Activated T-cell treated with anti-CD3 and anti-CD28 coated beads, Interleukin-2, amount 50 U/mL, for 4 hours (primary cell): ENCODE measurements around the gene ADAM23. TPM values are rescaled to one million over a fixed set of nuclear protein-coding genes. Genes with fewer than 3 reads are reported as not detected.

Source experiments
- ATAC-seq, 2 donors: fragments of 200-7000 bp; cut with Tn5 transposase; one replicate each; pipeline ENCODE4 v1.10.0; 2021
- DNase-seq: peaks from one replicate; pipeline ENCODE4 v3.0.0-alpha.2; 2020
- H3K27me3 Mint-ChIP-seq: one replicate; pipeline ENCODE4 v1.8.0; 2021; ENCODE audit warnings: low read depth, mixed read lengths
- H3K36me3 Mint-ChIP-seq: one replicate; pipeline ENCODE4 v1.8.0; 2022; ENCODE audit warnings: mixed read lengths; ENCODE audit not compliant: insufficient read depth
- H3K4me1 Mint-ChIP-seq: one replicate; pipeline ENCODE4 v1.8.0; 2021; ENCODE audit warnings: low read depth, mixed read lengths
- H3K4me3 Mint-ChIP-seq: one replicate; pipeline ENCODE4 v1.8.0; 2021; ENCODE audit warnings: mild to moderate bottlenecking, moderate library complexity, mixed read lengths
- H3K9me3 Mint-ChIP-seq: one replicate; pipeline ENCODE4 v1.8.0; 2021; ENCODE audit warnings: mixed read lengths
- total RNA-seq, 3 donors: library from RNA; stranded (reverse); gene quantifications; one replicate each; pipeline ENCODE4 v1.2.1, GENCODE V29; 2021

ADAM23 gene
- total RNA-seq, 3 donors from 2014 or later, result 0.25 to 1.2 (median 0.87) TPM

- ATAC-seq, result no peak
- no peak overlapping the region for H3K4me3 Mint-ChIP-seq
- no peaks in the 10 kb centered on the region for H3K36me3 Mint-ChIP-seq
Observed at GRCh38 chr2:206635015-206635414, 191.7 kb downstream of the ADAM23 start.

GRCh38 chr2:206639636-206640035 is 196.3 kb downstream of the ADAM23 start:
- H3K9me3 Mint-ChIP-seq, result no peaks in the 10 kb centered on the region
- peaks cover 13% of the 10 kb centered on the region for H3K27me3 Mint-ChIP-seq
- DNase-seq (no peak), ATAC-seq (no peak)
- H3K4me3 Mint-ChIP-seq, result no peak overlapping the region
- no peaks in the 10 kb centered on the region for H3K36me3 Mint-ChIP-seq
- no peaks in the 10 kb centered on the region for H3K4me1 Mint-ChIP-seq

More at GRCh38 chr2:206635015-206635414, 191.7 kb downstream of the ADAM23 start:
- DNase-seq, result no peak
- Mint-ChIP-seq H3K9me3 (no peaks in the 10 kb centered on the region), H3K27me3 (peaks cover 4% of the 10 kb centered on the region), H3K4me1 (no peaks in the 10 kb centered on the region)

- no peak overlapping the region for H3K4me3 Mint-ChIP-seq
- ATAC-seq, result no peak
- H3K4me1 Mint-ChIP-seq, result no peaks in the 10 kb centered on the region
- no peaks in the 10 kb centered on the region for H3K36me3 Mint-ChIP-seq
- no peak for DNase-seq
- H3K9me3 Mint-ChIP-seq, result no peaks in the 10 kb centered on the region
- peaks cover 13% of the 10 kb centered on the region for H3K27me3 Mint-ChIP-seq
Observed at GRCh38 chr2:206641226-206641625, 197.9 kb downstream of the ADAM23 start.

GRCh38 chr2:206642075-206643025 is 199.0 kb downstream of the ADAM23 start, which contains the start of gene FAM237A:
FAM237A (plus strand) TSS chr2:206642487; CDS start chr2:206644237, 1,750 bp downstream.
- H3K9me3 Mint-ChIP-seq, result no peaks in the 10 kb centered on the region
- no peaks in the 10 kb centered on the region for H3K36me3 Mint-ChIP-seq
- ATAC-seq, result no peak
- no peak within 1 kb of the TSS for H3K4me3 Mint-ChIP-seq
- no peak for DNase-seq
- peaks cover 15% of the 10 kb centered on the region for H3K27me3 Mint-ChIP-seq
- H3K4me1 Mint-ChIP-seq, result no peaks in the 10 kb centered on the region

- H3K9me3 Mint-ChIP-seq, result no peaks in the 10 kb centered on the region
- no peak for ATAC-seq
- H3K36me3 Mint-ChIP-seq, result no peaks in the 10 kb centered on the region
- H3K4me3 Mint-ChIP-seq, result no peak overlapping the region
- no peak for DNase-seq
- peaks cover 15% of the 10 kb centered on the region for H3K27me3 Mint-ChIP-seq
- no peaks in the 10 kb centered on the region for H3K4me1 Mint-ChIP-seq
Observed at GRCh38 chr2:206647985-206648384, 204.7 kb downstream of the ADAM23 start.

GRCh38 chr2:206657087-206657486 is 213.8 kb downstream of the ADAM23 start:
- Mint-ChIP-seq H3K4me3 (no peak overlapping the region), H3K27me3 (peaks cover 10% of the 10 kb centered on the region), H3K4me1 (no peaks in the 10 kb centered on the region), H3K9me3 (peaks cover 8% of the 10 kb centered on the region), H3K36me3 (no peaks in the 10 kb centered on the region)
- DNase-seq (no peak), ATAC-seq (no peak)

- Mint-ChIP-seq H3K36me3 (no peaks in the 10 kb centered on the region), H3K4me1 (no peaks in the 10 kb centered on the region), H3K9me3 (no peaks in the 10 kb centered on the region), H3K27me3 (peaks cover 14% of the 10 kb centered on the region), H3K4me3 (no peak overlapping the region)
- DNase-seq, result no peak
- no peak for ATAC-seq
Observed at GRCh38 chr2:206665251-206665650, 221.9 kb downstream of the ADAM23 start.

Other genes starting within 250 kb of the ADAM23 start
- 1 to 10 TPM; 5.2 to 6.5 (median 6.3) TPM for gene ZDBF2, start 168.9 kb upstream of the ADAM23 start, total RNA-seq
- not detected for gene FAM237A, start 199.0 kb downstream of the ADAM23 start, total RNA-seq